HG03442 (cell line): ENCODE data around the gene SDC1.

Experiments
- ATAC-seq: cut with Tn5 transposase; IDR thresholded peaks from one replicate; pipeline ENCODE4 v1.9.1; 2021; ENCODE audit warnings: mild to moderate bottlenecking, moderate library complexity; ENCODE audit not compliant: unreplicated experiment

The SDC1 gene

DNA sequence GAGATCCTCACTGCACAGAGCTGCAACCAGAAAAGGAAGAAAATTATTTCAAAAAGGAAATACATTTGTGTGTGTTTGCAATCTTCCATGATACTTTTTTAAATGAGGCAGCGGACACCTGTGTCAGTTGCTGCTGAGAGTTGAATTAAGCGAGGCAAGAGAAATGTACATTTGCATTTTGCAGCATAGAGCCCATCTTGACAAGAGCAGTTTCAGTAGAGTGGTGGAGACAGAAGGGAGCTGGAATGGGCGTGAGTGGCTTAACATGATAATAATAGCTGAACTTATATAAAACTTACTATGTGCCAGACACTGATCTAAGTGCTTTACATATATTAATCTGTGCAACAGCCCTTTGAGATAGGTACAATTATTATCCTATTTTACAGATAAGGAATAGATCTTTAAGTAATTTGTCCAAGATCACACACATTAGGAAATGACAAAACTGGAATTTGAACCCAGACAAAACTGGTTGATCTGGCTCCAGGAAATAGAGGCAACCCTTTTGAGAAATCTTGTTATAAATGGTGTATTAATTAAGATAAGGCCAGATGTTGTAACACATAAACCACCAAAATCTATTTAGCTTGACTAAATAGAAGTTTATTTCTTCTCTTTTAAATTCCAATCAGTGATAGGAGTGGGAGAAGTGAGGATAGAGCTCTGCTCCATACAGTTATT, 68.7 kb downstream of the SDC1 start:
- ATAC-seq, result no peak

DNA sequence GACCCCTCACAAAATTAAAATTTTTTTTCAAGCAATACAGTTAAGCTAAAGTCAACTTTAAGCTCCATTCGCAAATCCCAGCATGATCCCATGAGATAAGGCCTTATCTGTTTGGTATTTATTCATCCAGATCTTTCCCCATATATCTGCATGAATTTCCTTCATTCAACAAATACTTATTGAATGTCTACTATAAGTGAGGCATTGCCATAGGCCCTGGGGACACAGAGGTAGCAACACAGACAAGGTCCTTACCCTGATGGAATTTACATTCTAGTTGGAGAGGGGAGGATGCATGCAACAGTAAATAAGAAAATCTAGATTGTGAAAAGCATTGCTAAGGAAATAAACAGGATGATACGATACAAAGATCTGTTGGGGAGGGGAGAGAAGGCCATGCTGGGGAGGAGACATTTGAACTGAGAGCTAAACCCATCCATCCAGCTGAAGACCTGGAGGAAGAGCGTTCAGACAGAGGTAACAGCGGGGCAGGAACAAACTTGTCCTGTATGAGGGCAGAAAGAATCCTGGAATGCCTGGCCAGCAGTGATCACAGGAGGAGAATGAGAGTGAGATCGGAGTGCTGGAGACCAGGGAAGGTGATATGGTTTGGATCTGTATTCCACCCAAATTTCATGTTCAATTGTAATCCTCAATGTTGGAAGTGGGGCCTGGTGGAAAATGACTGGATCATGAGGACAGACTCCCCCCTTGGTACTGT, 71.6 kb downstream of the SDC1 start:
- ATAC-seq, result no peak

DNA sequence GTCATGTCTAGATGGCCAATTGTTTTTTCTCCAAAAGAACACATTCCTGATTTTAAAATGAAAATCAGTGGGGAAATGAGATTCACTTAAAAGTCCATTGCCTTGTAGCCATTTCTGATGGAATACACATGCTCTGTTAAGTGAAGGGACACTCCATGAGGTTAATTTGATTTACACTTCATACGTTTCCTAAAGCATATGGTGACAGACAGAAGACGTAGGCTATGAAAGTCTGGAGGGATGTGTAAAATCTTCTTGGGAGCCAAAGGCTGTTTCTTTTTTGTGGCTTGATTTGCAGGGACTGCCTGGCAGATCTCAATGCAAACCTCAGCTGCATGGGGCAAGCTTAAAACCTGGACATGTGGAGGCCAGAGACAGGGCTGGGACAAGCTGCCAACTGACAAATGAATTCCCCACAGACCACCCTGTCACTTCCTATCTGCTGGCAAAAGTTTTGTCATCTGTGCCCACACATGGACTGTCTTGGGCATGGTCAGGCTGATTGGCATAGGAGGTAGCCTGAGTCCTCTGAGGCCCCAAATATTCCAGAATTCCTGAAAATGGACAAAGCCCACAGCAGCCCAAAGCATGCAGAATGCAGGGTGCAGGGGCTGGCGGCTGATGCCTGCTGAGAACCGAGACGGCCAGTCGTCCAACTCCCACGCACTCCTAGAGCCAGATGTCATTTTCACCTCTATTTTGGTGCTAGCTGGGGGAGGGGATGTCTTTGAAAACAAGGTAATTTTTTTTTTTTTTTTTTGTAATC, 73.9 kb downstream of the SDC1 start:
- ATAC-seq, result peak; percentile 66
